HG03064 (cell line): Measurements from ENCODE around the gene MUC20.
"Not testable (repeated sequence)": the region's sequence is repeated elsewhere in the genome, so short reads cannot be mapped to it uniquely, and the experiment has no call there.

Source experiments
- ATAC-seq: cut with Tn5 transposase; IDR thresholded peaks from one replicate; pipeline ENCODE4 v1.9.1; 2021; ENCODE audit warnings: low read depth; ENCODE audit not compliant: unreplicated experiment

The MUC20 gene

GRCh38 chr3:195768831-195769303, 48.1 kb downstream of the MUC20 start:
- no peak for ATAC-seq

GRCh38 chr3:195769551-195769950, 48.8 kb downstream of the MUC20 start:
- ATAC-seq: no peak

- no peak for ATAC-seq
Observed at GRCh38 chr3:195770081-195770840, 49.5 kb downstream of the MUC20 start.

GRCh38 chr3:195770841-195771645, 50.3 kb downstream of the MUC20 start:
- ATAC-seq: not testable (repeated sequence)

- no peak for ATAC-seq
Observed at GRCh38 chr3:195771646-195772300, 51.0 kb downstream of the MUC20 start.

- ATAC-seq: no peak
Observed at GRCh38 chr3:195773956-195774537, 53.3 kb downstream of the MUC20 start.

GRCh38 chr3:195774917-195775316, 54.1 kb downstream of the MUC20 start:
- ATAC-seq: no peak

- no peak for ATAC-seq
Observed at GRCh38 chr3:195777975-195778374, 57.2 kb downstream of the MUC20 start.

GRCh38 chr3:195781236-195781635, 60.5 kb downstream of the MUC20 start:
- ATAC-seq: not testable (repeated sequence)
